ENCODE measurements around the gene NXPE4.
"Not testable (repeated sequence)": the region's sequence is repeated elsewhere in the genome, so short reads cannot be mapped to it uniquely, and the experiment has no call there.

NXPE4 gene

GRCh38 chr11:114609429-114609828, 13.8 kb upstream of the NXPE4 start:
- no peak for DNase-seq

GRCh38 chr11:114608605-114609004, 13.0 kb upstream of the NXPE4 start:
- DNase-seq, result not testable (repeated sequence)

- no peak for DNase-seq
Measured at GRCh38 chr11:114607753-114608459, 12.3 kb upstream of the NXPE4 start.

- DNase-seq, result not testable (repeated sequence)
Measured at GRCh38 chr11:114606802-114607075, 11.2 kb upstream of the NXPE4 start.

GRCh38 chr11:114606003-114606801, 10.6 kb upstream of the NXPE4 start:
- DNase-seq, result no peak

- DNase-seq, result no peak
Measured at GRCh38 chr11:114605370-114605769, 9.8 kb upstream of the NXPE4 start.

- no peak for DNase-seq
Measured at GRCh38 chr11:114604886-114605285, 9.3 kb upstream of the NXPE4 start.

- no peak for DNase-seq
Measured at GRCh38 chr11:114604179-114604813, 8.7 kb upstream of the NXPE4 start.

- DNase-seq, result not testable (repeated sequence)
Measured at GRCh38 chr11:114603151-114603550, 7.6 kb upstream of the NXPE4 start.

GRCh38 chr11:114598461-114598860, 2.9 kb upstream of the NXPE4 start:
- DNase-seq, result no peak

GRCh38 chr11:114596175-114596919, 761 bp upstream of the NXPE4 start:
- no peak for DNase-seq

GRCh38 chr11:114594703-114595102, 883 bp downstream of the NXPE4 start:
- DNase-seq, result no peak

- DNase-seq, result no peak
Measured at GRCh38 chr11:114587398-114587953, 8.1 kb downstream of the NXPE4 start.

GRCh38 chr11:114586797-114587196, 8.8 kb downstream of the NXPE4 start:
- no peak for DNase-seq

GRCh38 chr11:114571712-114572111, 23.9 kb downstream of the NXPE4 start:
- DNase-seq, result no peak

GRCh38 chr11:114569801-114570200, 25.8 kb downstream of the NXPE4 start:
- no peak for DNase-seq

GRCh38 chr11:114566276-114566675, 29.3 kb downstream of the NXPE4 start:
- DNase-seq, result no peak

GRCh38 chr11:114564831-114565230, 30.8 kb downstream of the NXPE4 start:
- no peak for DNase-seq

GRCh38 chr11:114563077-114563476, 32.5 kb downstream of the NXPE4 start:
- no peak for DNase-seq

GRCh38 chr11:114562166-114562916, 33.2 kb downstream of the NXPE4 start:
- no peak for DNase-seq

GRCh38 chr11:114559425-114560310, 35.9 kb downstream of the NXPE4 start, which contains the start of gene NXPE1:
TSS of gene NXPE1 (minus strand) at chr11:114559881. CDS start at chr11:114551201, 8,680 bp downstream.
- DNase-seq, result no peak
